ENCODE results near the gene TICRR.

The TICRR gene

DNA sequence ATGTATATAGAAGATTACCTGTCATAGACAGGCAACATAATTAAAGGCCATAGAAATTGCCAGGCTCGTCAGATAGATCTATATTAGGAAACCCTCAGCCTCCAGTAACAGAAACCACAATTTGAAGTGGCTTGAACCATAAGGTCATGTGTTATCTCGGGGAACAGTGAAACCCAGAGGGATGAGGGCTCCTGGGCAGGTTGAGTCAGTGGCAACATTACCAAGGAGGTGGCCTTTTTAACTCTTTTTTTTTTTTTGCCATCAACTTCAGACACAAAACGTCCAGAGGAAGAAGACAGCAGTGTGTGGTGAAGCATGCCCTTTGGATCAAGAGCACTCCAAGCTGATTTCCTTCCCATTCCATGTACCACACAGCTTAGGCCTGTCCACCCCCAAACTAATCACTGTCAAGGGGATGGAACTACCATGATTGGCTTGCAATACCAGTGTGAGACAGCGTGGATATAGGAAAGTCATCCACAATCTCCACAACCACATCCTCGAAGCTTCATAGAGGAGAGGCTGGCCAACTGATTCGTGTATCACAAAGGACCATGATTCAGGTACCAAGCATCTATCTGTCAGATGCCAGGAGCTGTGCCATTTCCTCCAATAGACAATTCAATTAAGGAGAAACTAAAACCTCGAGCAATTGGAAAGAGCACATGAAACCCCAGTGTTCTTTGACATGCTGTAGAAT lies 81.0 kb downstream of the TICRR start:
- DNase-seq, result no peak

DNA sequence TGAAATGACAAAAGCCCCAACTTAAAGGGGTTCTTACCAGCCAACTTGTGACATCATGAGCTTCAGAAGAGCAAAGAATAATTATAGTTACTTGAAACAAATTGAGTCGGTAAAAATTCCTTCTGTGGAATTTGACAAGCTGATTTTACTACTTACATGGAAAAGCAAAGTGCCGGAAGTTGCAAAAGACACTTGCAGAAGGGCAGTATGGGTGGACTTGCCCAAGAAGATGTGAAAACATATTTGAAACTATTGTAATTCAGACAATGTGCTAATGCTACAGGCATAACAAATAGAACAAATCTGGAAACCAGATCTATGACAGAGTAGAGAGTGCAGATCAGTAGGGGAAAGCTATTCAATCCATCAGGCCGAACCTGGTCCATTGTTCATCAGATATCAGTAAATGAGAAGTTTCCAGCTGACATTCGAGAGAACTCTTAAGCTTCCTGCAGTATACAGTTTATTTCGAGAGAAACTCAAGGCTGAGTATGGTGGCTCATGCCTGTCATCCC lies 82.5 kb downstream of the TICRR start:
- DNase-seq, result no peak

DNA sequence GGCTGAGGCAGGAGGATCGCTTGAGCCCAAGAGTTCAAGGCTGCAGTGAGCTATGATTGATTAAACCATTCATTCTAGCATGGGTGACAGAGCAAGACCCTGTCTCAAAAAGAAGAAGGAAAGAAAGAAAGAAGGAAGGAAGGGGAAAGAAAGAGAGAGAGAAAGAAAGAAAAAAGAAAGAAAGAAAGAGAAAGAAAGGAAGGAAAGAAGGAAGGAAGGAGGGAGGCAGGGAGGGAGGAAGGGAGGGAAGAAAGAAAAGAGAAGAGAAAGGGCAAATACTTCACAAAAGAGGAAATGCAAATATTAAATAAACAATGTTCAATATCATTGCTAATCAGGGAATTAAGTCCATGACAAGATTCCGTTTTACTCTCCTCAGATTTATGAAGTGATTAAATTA lies 84.0 kb downstream of the TICRR start:
- no peak for DNase-seq

DNA sequence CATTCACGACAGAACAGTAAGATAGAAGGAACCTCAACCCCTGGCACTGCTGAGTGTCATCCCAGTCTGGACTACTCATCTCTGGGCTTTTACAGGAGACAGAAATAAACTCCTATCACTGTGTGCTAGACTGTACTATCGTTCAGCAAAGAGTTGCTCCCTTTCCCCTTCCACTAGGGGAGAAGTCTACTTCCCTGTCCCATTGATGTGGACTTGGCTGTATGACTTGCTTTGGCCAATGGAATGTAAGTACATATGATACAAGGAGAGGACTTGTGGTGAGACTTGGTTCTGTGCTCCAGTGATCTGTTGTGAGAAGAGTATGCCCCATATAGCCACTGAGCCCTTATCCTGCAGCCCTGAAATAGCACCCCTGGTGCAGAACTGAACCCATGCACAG lies 85.3 kb downstream of the TICRR start:
- DNase-seq, result no peak

DNA sequence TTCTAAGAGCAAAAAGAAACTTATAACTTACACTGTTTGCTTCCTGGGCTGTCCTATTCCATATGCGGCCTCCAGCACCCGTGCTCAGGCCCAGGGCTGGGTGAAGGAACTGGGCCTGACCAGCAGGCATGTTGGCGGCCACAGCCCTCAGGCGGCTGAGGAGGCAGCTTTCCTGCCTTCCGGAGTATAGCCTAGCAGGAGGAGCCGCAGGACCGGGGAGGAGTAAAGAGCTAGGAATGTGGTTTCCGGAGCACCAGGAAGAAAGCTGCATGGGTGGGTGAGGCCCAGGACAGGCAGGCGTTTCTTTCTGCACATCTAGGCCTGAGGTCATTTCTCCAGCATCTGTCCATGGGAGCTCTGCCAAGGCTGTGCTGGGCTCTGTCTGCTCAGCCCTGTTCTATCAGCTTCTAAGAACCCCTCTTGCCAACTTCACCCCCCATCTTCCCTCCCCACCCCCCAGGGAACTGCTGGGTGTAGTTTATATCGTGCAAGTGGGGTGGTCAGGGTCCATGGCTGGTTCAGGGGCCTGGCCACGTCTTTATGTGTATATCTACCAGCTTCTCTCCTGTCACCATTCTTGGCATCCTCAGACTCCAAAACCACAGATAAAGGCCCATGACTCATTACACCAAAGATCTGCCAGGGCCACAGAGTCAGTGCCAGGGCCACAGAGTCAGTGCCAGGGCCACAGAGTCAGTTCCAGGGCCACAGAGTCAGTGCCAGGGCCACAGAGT lies 87.8 kb downstream of the TICRR start:
- DNase-seq, result peak; percentile 8

DNA sequence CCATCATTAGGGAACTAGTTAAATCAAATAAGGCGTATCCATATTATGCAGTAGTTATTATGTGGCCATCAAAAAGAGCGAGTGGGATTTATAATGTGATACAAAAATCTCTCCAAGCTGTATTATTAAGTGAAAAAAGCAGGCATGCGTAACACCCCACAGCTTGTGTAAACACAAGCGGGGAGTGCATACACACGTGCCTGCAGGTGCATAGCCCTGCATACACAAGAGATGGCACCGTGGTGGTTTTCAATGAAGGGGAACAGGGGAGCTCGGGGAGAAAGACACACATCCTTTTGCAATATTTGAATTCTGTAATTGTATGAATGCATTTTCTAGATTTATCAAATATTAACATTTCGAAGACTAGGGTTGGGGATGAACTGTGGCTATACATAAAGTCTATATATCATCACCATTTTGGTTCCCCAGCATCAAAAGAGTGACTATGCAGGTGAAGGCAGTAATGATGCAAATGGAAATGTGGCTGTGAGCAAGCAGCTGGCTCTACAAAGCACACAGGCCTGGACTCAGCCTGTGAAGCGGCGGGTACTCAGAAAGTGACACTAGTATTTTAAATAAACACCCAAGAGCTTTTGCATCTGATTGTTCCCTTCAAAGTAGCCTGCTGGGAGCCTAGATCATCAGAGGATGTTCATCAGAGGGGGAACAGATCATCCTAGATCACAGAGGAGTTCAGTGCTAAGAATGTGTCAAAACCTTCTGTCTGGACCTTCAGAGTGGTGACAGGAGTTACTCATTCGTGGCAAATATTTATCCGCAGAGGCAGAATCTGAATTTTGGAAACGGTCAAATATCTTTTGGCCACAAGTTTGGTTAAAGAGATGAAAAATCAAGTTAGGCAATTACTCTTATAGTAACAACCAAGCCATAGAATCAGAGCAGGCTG lies 89.4 kb downstream of the TICRR start:
- DNase-seq, result no peak

DNA sequence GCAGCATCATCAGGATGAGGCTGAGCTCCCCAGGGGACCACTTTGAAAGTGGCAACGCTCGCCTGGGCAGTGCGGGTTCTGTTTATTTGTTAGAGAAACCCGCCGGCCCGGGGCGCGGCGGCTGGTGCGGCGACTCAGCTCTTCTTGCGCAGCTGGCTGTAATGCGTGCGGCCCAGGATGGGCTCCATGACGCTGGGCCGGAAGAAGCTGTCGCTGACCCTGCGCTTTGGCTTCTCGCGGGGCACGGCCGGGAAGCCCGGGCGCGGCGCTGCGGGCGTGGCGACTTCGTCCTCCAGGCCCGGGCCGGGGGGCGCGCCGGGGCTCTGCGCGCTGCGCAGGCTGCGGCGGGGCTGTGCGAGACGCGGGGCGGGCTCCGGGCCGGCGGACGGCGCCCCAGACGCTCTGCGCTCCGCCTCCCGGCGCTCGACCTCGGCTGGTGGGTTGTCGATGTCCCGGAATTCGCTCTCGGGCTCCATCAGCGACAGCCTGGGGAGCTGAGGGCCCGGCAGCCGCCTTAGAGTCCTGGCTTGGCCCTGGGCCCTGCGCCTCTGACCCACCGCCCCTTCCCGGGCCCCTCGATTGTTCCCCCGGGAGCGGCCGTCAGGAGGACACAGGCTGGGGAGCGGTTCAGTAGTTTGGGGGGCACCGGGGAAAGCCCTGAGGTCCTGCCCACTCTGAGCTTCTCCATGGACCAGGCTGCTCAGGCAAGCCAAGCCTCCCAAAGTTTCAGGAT lies 90.3 kb downstream of the TICRR start:
- DNase-seq, result no peak

DNA sequence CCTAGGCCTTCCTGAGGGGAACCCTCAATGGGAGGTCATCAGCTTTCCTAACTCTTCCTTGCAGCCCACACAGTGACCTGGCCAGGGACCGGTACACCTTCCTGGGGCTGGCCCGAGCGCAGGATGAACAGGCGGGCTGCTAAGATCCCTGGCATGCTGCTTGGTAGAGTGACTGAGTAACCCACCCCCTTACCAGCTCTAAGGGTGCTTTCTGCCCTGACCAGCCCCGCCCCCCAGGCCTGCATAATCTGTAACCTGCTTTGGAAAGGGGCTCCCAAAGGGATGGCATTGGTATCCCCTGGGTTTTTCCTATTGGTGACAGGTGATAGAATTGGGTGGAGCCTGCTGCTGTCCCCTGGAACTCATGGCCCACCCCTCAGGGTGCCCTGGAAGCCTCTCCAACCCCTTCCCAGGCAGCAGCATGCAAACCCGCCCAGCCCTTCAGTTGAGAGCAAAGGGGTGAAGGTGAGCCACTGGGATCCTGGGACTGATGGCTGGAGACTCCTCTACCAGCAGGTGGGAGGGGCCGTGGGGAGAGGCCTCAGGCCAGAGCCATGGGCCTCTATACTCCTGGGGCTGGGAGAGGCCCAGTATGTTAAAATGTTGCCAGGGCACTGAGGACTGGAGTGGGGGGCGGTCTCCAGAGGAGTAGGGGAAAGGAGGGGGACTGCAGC lies 91.1 kb downstream of the TICRR start:
- DNase-seq, result no peak

DNA sequence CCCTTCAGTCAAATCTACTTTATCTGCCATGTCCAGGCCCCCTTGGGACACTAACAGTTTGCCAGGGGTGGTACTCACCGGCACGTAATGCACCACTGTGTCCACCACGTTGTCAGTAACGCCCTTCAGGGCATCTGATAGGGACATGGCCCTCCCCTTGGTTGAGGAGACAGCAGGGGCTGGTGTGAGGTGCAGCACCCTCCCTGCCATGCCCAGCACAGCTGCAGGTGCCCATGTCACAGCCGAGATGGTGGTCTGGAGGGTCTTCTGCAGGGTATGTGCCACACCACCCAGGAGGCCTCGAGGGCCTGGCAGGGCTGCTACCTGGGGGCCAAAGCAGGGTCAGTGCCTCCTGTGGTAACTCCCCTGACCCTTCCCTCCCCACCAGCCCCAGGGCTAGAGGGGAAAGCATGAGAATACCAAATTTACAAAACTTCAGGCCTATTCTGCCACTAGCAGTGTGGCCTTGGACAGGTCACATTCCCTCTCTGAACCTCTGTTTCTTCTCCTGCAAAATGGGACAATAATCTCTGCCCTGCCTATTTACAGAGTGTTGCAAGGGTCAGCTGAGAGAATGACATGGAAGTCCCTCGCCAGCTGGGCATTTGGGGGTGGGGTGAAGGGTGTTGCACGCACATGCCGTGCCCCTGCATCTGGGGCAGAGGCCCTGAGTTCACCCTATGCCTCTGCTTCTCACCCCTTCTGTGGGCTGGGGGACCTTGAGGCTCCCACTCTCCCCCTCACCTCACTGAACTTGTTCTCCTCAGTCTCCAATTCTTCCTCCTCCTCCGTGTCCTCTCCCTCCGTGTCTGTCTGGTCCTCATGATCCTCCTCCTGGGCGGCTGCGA lies 91.8 kb downstream of the TICRR start:
- DNase-seq, result no peak

DNA sequence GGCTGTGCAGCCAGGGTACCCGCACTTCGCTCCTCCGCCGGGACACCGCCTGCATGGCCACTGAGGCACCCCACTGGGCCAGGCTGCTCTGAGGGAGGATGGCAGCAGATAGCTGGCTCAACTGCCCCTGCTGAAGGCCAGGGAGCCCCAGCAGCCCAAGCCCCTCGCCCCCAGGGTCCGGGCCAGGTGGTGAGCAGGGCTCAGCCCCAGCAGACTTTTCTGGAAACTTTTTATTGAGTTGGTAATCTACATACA lies 92.4 kb downstream of the TICRR start:
- no peak for DNase-seq

DNA sequence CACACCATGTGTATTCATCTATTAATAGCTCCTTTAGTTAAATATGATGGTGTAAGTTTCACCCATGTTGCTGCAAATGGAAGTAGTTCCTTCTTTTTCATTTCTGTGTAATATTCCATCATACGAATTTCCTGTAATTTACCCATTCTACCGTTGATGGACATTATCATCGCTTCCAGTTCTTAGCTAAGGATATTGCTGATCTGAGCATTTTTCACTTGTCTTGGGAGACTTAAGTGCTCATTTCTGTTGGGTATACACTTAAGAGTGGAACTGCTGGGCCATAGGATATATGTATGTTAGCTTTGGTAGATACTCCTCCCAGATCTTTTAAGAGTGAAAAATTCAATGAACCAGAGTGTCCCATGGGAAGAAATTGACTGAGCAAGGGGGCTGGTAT lies 92.9 kb downstream of the TICRR start:
- DNase-seq, result no peak

DNA sequence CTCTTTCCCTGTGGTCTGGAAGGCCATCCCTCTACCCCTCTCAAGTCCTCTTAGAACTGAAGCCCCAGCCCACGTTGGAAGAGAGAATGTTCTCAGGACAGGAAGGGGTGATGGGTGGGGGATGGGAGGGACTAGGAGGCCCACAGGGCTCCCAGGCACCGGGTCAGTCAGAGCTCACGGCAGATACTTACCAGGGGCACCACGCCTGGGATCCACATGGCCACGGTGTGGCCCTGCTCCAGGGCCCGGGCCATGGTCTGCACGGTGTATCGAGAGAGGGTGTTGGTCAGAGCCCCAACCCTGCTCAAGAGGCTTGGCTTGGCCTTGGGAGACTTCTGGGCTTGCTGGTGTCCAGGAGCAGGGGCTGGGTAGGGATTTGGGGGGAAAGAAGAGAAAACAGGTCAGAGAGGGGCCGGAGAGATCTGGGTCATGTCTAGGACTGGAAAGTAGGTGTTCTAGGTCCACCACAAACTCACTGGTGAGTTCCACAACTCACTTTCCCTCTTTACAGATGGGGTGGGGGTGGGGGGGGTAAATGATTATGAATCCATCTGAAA lies 94.1 kb downstream of the TICRR start:
- DNase-seq, result no peak

DNA sequence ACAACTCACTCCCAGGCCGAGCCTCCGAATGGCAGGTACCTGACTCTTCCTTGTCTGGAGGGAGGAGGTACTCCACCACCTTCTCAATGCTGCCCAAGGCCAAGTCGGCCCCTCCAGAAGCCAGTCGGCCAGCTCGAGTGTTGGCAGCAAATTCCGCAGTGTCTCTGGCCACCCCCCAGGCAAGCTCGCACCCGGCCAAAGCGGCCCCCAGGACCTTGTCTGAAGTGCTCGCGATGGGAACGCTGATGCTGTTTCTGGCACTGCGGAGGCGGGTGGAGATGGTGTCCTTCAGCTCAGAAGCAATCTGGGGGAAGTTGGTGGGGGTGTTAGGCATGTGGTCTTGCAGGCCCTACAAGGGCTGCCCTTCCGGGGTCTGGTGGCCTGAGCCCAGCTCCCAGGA lies 94.7 kb downstream of the TICRR start:
- DNase-seq, result no peak

DNA sequence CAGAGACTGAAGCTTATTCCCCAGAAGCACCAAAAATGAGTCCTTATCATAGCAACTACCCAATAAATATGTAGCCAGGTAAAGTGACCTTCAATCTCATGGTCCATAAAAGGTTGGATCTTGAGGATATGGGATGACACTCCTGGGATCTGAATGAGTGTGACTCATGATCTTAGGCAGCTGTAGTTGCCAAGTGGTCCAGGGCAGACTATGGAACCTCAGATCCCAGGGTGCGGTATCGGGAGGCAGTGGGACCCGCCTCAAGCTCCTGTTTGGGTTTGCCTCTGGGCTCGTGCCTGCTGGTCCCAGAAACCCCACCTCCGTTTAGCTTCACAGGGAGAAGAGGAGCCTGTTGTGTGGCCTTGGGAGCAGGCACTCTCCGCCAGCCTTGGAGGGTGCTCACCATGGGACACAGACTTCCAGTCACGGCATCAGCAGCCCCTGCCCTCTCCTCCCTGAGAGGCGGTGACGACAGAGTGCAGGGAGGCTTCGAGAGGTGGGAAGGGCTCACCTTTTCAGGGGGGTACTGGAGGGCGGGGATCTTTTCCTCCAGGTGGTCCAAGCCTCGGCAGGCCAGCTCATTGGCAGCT lies 95.8 kb downstream of the TICRR start:
- no peak for DNase-seq

DNA sequence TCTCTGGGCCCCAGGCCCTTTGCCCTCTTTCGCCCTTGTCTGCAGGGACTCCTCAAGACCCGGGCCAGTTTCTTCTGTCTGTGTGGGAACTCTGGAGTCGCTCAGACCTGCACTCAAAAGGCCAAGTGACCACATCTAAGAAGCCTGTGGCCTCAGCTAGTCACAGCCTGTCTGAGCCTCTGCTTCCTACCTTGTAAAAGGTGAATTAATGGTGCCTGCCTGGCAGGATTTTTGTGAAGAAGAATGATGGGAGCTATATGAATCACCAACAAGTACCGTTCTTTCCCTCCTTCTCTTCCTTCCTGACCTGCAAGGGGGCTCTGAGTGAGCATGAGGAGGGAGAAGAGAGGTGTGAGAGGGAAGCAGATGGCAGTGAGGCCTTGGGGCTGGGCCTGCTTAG lies 96.4 kb downstream of the TICRR start:
- no peak for DNase-seq

DNA sequence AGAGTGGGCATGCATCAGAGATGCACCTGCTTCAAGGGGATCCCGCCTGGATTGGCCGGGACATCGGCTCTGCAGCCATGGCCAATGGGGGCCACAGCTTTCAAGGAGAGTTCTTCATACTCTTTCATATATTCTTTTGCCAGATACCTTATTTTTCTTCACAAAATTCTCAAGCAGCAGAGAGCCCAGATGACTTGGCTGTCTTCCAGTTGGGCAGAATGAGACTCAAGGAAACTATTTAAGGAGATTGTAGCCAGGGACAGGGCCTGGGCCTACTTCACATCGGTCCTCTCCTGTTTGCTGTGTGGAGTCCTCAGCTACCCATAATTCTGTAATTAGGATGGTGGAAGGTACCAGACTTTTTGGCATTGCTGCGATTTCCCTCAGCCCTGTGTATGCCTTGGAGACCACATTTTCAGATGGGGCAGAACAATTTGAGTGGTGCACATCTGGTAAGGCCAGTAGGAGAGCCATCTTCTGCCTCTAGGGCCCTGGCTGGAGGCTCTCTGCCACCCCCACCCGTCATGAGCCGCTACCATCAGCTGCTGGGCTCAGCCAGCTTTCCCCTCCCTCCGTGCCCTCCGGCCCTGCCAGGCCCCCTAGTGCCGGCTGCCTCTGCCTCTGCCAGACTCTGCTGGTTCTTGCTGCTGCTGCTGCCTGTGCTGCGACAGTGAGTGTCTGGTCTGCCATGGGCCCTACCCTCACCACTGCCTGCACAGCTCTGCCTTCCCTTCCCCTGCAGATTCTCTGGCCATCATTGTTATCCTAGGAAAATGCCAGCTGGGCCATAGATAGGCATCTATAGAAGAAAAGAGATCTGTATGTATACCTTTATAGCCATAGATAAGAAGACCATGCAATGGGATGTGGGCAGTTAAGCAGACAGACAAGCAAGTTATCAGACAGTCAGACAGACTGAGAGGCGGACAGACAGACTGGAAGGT lies 97.2 kb downstream of the TICRR start:
- no peak for DNase-seq

DNA sequence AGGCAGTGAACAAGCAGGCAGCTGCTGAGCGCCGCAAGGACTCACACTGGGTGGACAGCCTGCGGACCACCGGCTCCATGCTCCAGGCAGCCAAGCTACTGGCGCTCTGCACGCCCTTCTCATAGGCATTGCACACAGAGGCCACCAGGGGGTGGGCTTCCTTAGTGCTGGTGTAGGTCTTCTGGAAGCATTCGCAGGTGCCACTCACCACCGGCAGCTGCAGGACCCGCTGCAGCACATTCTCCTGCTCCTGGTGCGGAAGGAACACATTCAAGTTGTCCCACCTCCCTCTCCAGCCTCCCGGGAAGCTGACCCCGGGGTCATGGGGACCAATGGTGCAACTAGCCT lies 97.9 kb downstream of the TICRR start:
- DNase-seq, result no peak

DNA sequence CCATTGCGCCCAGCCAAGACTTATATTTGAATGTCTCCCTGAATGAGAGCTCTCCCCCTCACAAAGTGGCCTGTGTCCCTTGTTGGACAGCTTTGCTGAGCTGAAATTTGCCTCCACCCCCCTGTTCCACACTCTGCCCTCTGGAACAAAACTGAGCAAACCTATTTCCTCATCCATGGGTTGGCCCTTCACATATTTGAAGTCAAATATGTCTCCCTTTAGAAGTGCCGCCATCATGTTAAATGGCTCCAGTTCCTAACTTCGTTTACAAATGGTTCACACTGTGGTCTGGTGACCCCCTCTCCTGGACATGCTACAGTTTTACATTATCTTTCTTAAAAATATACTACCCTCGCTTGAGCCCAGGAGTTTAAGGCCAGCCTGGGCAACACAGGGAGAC lies 99.3 kb downstream of the TICRR start:
- no peak for DNase-seq

DNA sequence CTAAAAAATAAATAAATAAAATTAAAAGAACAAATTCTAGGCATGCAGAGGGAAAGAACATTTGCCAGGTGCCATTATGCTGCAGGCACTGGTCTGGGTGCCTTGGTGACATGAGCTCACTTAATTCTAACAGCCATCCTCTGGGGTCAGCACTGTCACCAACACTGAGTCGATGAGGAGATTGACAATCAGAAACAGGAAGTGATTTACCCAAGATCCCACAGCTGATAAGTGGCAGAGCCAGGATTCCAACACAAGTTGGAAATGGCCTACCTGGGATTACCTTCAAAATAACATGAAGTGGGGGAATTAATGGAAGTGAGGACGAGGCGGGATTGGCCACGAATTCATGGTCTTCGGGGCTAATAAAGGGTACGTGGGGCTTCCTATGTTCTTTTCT lies 100.3 kb downstream of the TICRR start:
- DNase-seq, result no peak

DNA sequence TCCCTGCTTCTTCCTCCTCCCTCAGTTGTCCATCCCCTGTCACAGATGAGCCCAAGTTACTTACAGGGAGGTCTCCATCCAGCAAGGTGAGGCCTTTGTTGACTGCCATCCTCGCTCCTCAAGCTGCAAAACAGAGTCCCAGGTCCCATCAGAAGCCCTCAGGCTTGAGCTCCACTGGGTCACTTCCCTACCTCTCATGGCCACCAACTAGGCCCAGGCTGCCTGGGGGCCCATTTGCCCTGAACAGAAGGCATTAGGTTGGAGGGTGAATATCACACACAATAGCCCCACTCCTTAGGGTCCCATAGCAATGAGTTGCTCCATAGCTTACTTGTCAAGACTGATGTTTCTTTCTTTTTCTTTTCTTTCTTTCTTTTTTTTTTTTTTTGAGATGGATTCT lies 102.1 kb downstream of the TICRR start:
- no peak for DNase-seq

All from GF-D8 (cell line).